Measurements from ENCODE around the gene NMT1.
"Not testable (repeated sequence)": the region's sequence is repeated elsewhere in the genome, so short reads cannot be mapped to it uniquely, and the experiment has no call there.

Gene NMT1

GRCh38 chr17:45038728-45039634, 22.1 kb upstream of the NMT1 start:
- DNase-seq: no peak

- no peak for DNase-seq
These were observed 20.7 kb upstream of the NMT1 start for GRCh38 chr17:45040459-45040858.

GRCh38 chr17:45042346-45043120, 18.6 kb upstream of the NMT1 start:
- no peak for DNase-seq

GRCh38 chr17:45043813-45044540, 17.1 kb upstream of the NMT1 start:
- DNase-seq: no peak

- no peak for DNase-seq
These were observed 14.5 kb upstream of the NMT1 start for GRCh38 chr17:45046537-45047125.

GRCh38 chr17:45048795-45049563, 12.1 kb upstream of the NMT1 start:
- DNase-seq: no peak

GRCh38 chr17:45050481-45051059, 10.5 kb upstream of the NMT1 start:
- no peak for DNase-seq

GRCh38 chr17:45051060-45051719, 9.9 kb upstream of the NMT1 start, which contains the start of gene DCAKD:
DCAKD (minus strand) TSS chr17:45051632; CDS start chr17:45034885, 16,747 bp downstream.
- peak; percentile 97 for DNase-seq

GRCh38 chr17:45051720-45052051, 9.4 kb upstream of the NMT1 start:
- not testable (repeated sequence) for DNase-seq

- DNase-seq: no peak
These were observed 8.9 kb upstream of the NMT1 start for GRCh38 chr17:45052052-45052772.

GRCh38 chr17:45060382-45060796, 728 bp upstream of the NMT1 start:
- no peak for DNase-seq

- DNase-seq: no peak
These were observed 589 bp downstream of the NMT1 start for GRCh38 chr17:45061606-45062205.

- DNase-seq: no peak
These were observed 2.1 kb downstream of the NMT1 start for GRCh38 chr17:45063198-45063597.

GRCh38 chr17:45067637-45068036, 6.5 kb downstream of the NMT1 start:
- no peak for DNase-seq

GRCh38 chr17:45070001-45070400, 8.9 kb downstream of the NMT1 start:
- DNase-seq: no peak

- no peak for DNase-seq
These were observed 9.7 kb downstream of the NMT1 start for GRCh38 chr17:45070809-45071208.

GRCh38 chr17:45073414-45074070, 12.4 kb downstream of the NMT1 start:
- DNase-seq: peak; percentile 87

GRCh38 chr17:45077643-45078042, 16.5 kb downstream of the NMT1 start:
- DNase-seq: no peak

- no peak for DNase-seq
These were observed 20.1 kb downstream of the NMT1 start for GRCh38 chr17:45081047-45081703.

All from fibroblast of skin of back (primary cell).